ENCODE data around the gene ELP4. TPM values are rescaled to one million over a fixed set of nuclear protein-coding genes. Genes with fewer than 3 reads are reported as not detected.
"Not testable (repeated sequence)": the region's sequence is repeated elsewhere in the genome, so short reads cannot be mapped to it uniquely, and the experiment has no call there.

Gene ELP4
- total RNA-seq, 1 experiment from 2014 or later, result 19.4 TPM

GRCh38 chr11:31560842-31561476 is 51.4 kb downstream of the ELP4 start:
- Histone ChIP-seq H3K9me2 (replicated peaks; ENCODE audit: low read length) (no peaks in the 10 kb centered on the region), H3K27me3 (ENCODE audit: low read length) (no peaks in the 10 kb centered on the region), H3K4me1 (ENCODE audit: insufficient read depth, low read length) (no peaks in the 10 kb centered on the region), H3K27ac (ENCODE audit: low read length) (no peak overlapping the region), H3K4me2 (ENCODE audit: low read length) (no peak overlapping the region), H3K79me2 (ENCODE audit: low read length) (no peaks in the 10 kb centered on the region), H4K20me1 (ENCODE audit: low read length) (no peaks in the 10 kb centered on the region), H3K36me3 (ENCODE audit: low read depth, low read length) (no peaks in the 10 kb centered on the region), H3K9me3 (ENCODE audit: low read length) (no peaks in the 10 kb centered on the region), H3K4me3 (ENCODE audit: low read length) (no peak overlapping the region), H3K9ac (ENCODE audit: low read length) (no peak overlapping the region), H3F3A (ENCODE audit: low read length, unreplicated experiment) (no peaks in the 10 kb centered on the region), H2AFZ (ENCODE audit: low read length) (no peak overlapping the region)
- intact Hi-C loops (cut with micrococcal nuclease), result no loop called here
- CTCF ChIA-PET, result no interaction called here
- peak; percentile 87 for ATAC-seq
- no peak for TF ChIP-seq CTCF (conservative IDR thresholded peaks at IDR 0.05; ENCODE audit: low read depth, low read length)
- no peak for TF ChIP-seq EZH2 (IDR thresholded peaks at IDR 0.05; ENCODE audit: low read length, unreplicated experiment)
- TF ChIP-seq EZH2phosphoT487 (IDR thresholded peaks at IDR 0.05; ENCODE audit: borderline replicate concordance, low read length), result no peak
- no peak for DNase-seq
- BruUV-seq (replicated peaks), result no TSS peak
- POLR2A ChIA-PET (ENCODE audit: unreplicated experiment), result no interaction called here

- H3K36me3 ChIP-seq (ENCODE audit: low read depth, low read length); ATAC-seq; intact Hi-C loops (cut with micrococcal nuclease); H3K4me1 ChIP-seq (ENCODE audit: insufficient read depth, low read length); H3K4me3 ChIP-seq (ENCODE audit: low read length); H4K20me1 ChIP-seq (ENCODE audit: low read length); BruUV-seq (replicated peaks); H3K9me2 ChIP-seq (replicated peaks; ENCODE audit: low read length); H3K27me3 ChIP-seq (ENCODE audit: low read length); H3F3A ChIP-seq (ENCODE audit: low read length, unreplicated experiment); H3K79me2 ChIP-seq (ENCODE audit: low read length); POLR2A ChIA-PET (ENCODE audit: unreplicated experiment); H3K27ac ChIP-seq (ENCODE audit: low read length); DNase-seq; H2AFZ ChIP-seq (ENCODE audit: low read length); H3K9ac ChIP-seq (ENCODE audit: low read length); H3K9me3 ChIP-seq (ENCODE audit: low read length); CTCF ChIA-PET; H3K4me2 ChIP-seq (ENCODE audit: low read length): not testable (repeated sequence)
Observed at GRCh38 chr11:31564517-31564916, 55.0 kb downstream of the ELP4 start.

GRCh38 chr11:31574133-31574532 is 64.6 kb downstream of the ELP4 start:
- H4K20me1 ChIP-seq (ENCODE audit: low read length); H3K9me2 ChIP-seq (replicated peaks; ENCODE audit: low read length); H3K4me3 ChIP-seq (ENCODE audit: low read length); H3K9me3 ChIP-seq (ENCODE audit: low read length); H3K27me3 ChIP-seq (ENCODE audit: low read length); H3K9ac ChIP-seq (ENCODE audit: low read length); POLR2A ChIA-PET (ENCODE audit: unreplicated experiment); ATAC-seq; H3K4me1 ChIP-seq (ENCODE audit: insufficient read depth, low read length); H3K4me2 ChIP-seq (ENCODE audit: low read length); H2AFZ ChIP-seq (ENCODE audit: low read length); H3F3A ChIP-seq (ENCODE audit: low read length, unreplicated experiment); BruUV-seq (replicated peaks); H3K27ac ChIP-seq (ENCODE audit: low read length); intact Hi-C loops (cut with micrococcal nuclease); H3K36me3 ChIP-seq (ENCODE audit: low read depth, low read length); H3K79me2 ChIP-seq (ENCODE audit: low read length); CTCF ChIA-PET; DNase-seq: not testable (repeated sequence)

- CTCF ChIA-PET; H3K9me2 ChIP-seq (replicated peaks; ENCODE audit: low read length); H3K27ac ChIP-seq (ENCODE audit: low read length); POLR2A ChIA-PET (ENCODE audit: unreplicated experiment); H3K79me2 ChIP-seq (ENCODE audit: low read length); H3K4me2 ChIP-seq (ENCODE audit: low read length); H3K4me3 ChIP-seq (ENCODE audit: low read length); H3K9me3 ChIP-seq (ENCODE audit: low read length); H2AFZ ChIP-seq (ENCODE audit: low read length); H4K20me1 ChIP-seq (ENCODE audit: low read length); H3K27me3 ChIP-seq (ENCODE audit: low read length); H3F3A ChIP-seq (ENCODE audit: low read length, unreplicated experiment); H3K9ac ChIP-seq (ENCODE audit: low read length); H3K4me1 ChIP-seq (ENCODE audit: insufficient read depth, low read length); H3K36me3 ChIP-seq (ENCODE audit: low read depth, low read length); intact Hi-C loops (cut with micrococcal nuclease); ATAC-seq; BruUV-seq (replicated peaks); DNase-seq: not testable (repeated sequence)
Observed at GRCh38 chr11:31575764-31576163, 66.2 kb downstream of the ELP4 start.

GRCh38 chr11:31579412-31579811 is 69.8 kb downstream of the ELP4 start:
- H3K27me3 ChIP-seq (ENCODE audit: low read length); POLR2A ChIA-PET (ENCODE audit: unreplicated experiment); H3K9ac ChIP-seq (ENCODE audit: low read length); H3K27ac ChIP-seq (ENCODE audit: low read length); H3K36me3 ChIP-seq (ENCODE audit: low read depth, low read length); intact Hi-C loops (cut with micrococcal nuclease); H3K9me3 ChIP-seq (ENCODE audit: low read length); H3F3A ChIP-seq (ENCODE audit: low read length, unreplicated experiment); CTCF ChIA-PET; H3K4me1 ChIP-seq (ENCODE audit: insufficient read depth, low read length); H3K4me2 ChIP-seq (ENCODE audit: low read length); H2AFZ ChIP-seq (ENCODE audit: low read length); BruUV-seq (replicated peaks); H4K20me1 ChIP-seq (ENCODE audit: low read length); DNase-seq; ATAC-seq; H3K9me2 ChIP-seq (replicated peaks; ENCODE audit: low read length); H3K79me2 ChIP-seq (ENCODE audit: low read length); H3K4me3 ChIP-seq (ENCODE audit: low read length): not testable (repeated sequence)

Measured in PC-3 (cell line).